Mucosa of stomach (tissue), 1 donor: ENCODE results near the gene ZFYVE27.
A peak's percentile ranks its signal among the peaks of the same experiment; 100 is the strongest.

Source experiments
- H3K27me3 ChIP-seq: one replicate; pipeline ENCODE4 v1.7.0; 2013; ENCODE audit warnings: mild to moderate bottlenecking, low read length; ENCODE audit not compliant: control insufficient read depth, insufficient read depth
- H3K36me3 ChIP-seq: one replicate; pipeline ENCODE4 v1.7.0; 2013; ENCODE audit warnings: low read length; ENCODE audit not compliant: control insufficient read depth, insufficient read depth
- H3K4me1 ChIP-seq: one replicate; pipeline ENCODE4 v1.7.0; 2013; ENCODE audit warnings: mild to moderate bottlenecking, low read length; ENCODE audit not compliant: control insufficient read depth, insufficient read depth
- H3K4me3 ChIP-seq: one replicate; pipeline ENCODE4 v1.7.0; 2013; ENCODE audit warnings: low read length
- H3K9ac ChIP-seq: one replicate; pipeline ENCODE4 v1.7.0; 2013; ENCODE audit warnings: mild to moderate bottlenecking, low read length, moderate library complexity
- H3K9me3 ChIP-seq: one replicate; pipeline ENCODE4 v1.7.0; 2013; ENCODE audit warnings: mild to moderate bottlenecking, low read length, moderate library complexity; ENCODE audit not compliant: control insufficient read depth
- donor health status: Pancreatic carcinoma.

The ZFYVE27 gene

DNA sequence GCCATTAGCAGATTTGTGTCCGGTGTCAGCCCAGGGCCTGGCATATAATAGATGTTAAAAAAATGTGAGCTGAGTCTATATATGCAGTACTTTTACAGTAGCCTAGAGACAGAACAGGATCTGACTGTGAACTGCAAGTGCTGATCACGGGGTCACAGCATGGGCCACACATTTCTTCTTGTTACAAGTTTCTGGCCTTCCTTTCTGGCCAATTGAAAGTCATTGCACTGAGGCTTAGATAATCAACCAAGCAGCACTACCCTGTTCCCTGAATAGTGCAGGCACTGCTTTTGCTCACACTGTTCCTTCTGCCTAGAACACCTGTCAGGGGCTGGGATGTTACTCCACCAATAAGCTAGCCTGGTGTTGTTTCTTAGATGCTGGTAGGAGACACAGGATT lies 28.8 kb upstream of the ZFYVE27 start:
- no peak overlapping the region for H3K4me3 ChIP-seq
- no peaks in the 10 kb centered on the region for H3K4me1 ChIP-seq
- no peaks in the 10 kb centered on the region for H3K36me3 ChIP-seq
- no peaks in the 10 kb centered on the region for H3K9me3 ChIP-seq
- H3K27me3 ChIP-seq = no peaks in the 10 kb centered on the region
- H3K9ac ChIP-seq = no peak overlapping the region

DNA sequence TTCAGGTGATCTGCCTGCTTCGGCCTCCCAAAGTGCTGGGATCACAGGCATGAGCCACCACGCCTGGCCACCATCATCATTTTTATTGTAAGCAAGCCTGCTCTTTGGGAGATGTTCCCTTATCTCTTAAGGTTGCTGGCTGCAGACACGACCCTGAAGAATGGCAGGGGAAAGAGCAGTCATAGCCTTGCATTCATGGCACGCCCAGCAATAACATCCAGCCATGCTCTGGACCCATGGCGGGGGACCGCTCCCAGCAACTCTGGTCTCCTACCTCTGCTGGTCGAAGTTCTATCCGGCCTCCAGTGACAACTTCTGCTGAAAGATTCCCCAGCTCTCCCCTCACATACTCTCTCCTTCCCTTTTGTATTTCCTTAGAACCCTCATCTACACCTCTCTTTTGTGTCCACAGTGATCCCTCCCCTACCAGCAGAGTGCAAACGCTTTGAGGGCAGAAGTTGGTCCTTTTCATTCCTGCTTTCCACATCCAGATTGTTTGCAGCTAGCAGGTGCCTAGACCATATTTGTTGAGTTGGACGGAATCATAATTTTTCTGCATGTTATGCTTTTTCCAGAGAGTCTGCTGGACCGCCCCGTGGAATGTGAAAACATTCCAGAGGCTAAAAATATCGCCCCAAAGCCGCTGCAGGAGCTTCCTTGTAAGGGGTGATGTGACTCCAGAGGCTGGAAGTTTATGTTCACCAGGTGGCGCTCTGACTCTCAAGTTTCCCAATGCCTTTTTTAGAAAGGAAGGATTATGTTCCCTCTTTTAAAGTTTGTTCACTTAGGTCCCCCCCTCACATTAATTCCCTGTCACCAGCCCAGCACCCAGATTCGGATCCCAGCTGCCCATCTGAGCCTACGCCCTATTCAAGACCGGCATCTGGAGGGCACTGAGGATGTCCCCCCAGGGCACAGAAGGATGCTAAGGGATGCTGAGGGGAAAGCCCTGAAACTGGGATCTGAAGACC lies 27.7 kb upstream of the ZFYVE27 start:
- no peaks in the 10 kb centered on the region for H3K27me3 ChIP-seq
- H3K36me3 ChIP-seq = no peaks in the 10 kb centered on the region
- no peaks in the 10 kb centered on the region for H3K9me3 ChIP-seq
- H3K4me3 ChIP-seq = no peak overlapping the region
- H3K9ac ChIP-seq = peak overlapping the region; percentile 10
- H3K4me1 ChIP-seq = no peaks in the 10 kb centered on the region

GRCh38 chr10:97711640-97712572 lies 25.0 kb upstream of the ZFYVE27 start:
- Histone ChIP-seq H3K4me3 (no peak overlapping the region), H3K4me1 (peaks cover 12% of the 10 kb centered on the region)

GRCh38 chr10:97713339-97713825 lies 23.5 kb upstream of the ZFYVE27 start, which contains the start of gene MARVELD1:
Gene MARVELD1 (plus strand): TSS chr10:97713730. CDS start chr10:97713877, 147 bp downstream.
- Histone ChIP-seq H3K9ac (peak within 1 kb of the TSS; percentile 71), H3K4me3 (peak within 1 kb of the TSS; percentile 17), H3K4me1 (peaks cover 23% of the 10 kb centered on the region), H3K9me3 (no peaks in the 10 kb centered on the region), H3K27me3 (no peaks in the 10 kb centered on the region), H3K36me3 (no peaks in the 10 kb centered on the region)

More at GRCh38 chr10:97711640-97712572, 25.0 kb upstream of the ZFYVE27 start:
- H3K9me3 ChIP-seq = no peaks in the 10 kb centered on the region
- H3K9ac ChIP-seq = no peak overlapping the region
- no peaks in the 10 kb centered on the region for H3K27me3 ChIP-seq
- H3K36me3 ChIP-seq = no peaks in the 10 kb centered on the region

GRCh38 chr10:97713826-97714400 lies 23.0 kb upstream of the ZFYVE27 start:
- peaks cover 29% of the 10 kb centered on the region for H3K4me1 ChIP-seq
- no peaks in the 10 kb centered on the region for H3K9me3 ChIP-seq
- peak overlapping the region; percentile 17 for H3K4me3 ChIP-seq
- no peaks in the 10 kb centered on the region for H3K36me3 ChIP-seq
- no peaks in the 10 kb centered on the region for H3K27me3 ChIP-seq
- H3K9ac ChIP-seq = peak overlapping the region; percentile 71

- H3K36me3 ChIP-seq = no peaks in the 10 kb centered on the region
- H3K27me3 ChIP-seq = no peaks in the 10 kb centered on the region
- H3K4me1 ChIP-seq = peaks cover 36% of the 10 kb centered on the region
- H3K9ac ChIP-seq = peak overlapping the region; percentile 71
- H3K4me3 ChIP-seq = peak overlapping the region; percentile 17
- H3K9me3 ChIP-seq = no peaks in the 10 kb centered on the region
Observed at GRCh38 chr10:97714401-97715258, 22.3 kb upstream of the ZFYVE27 start.

DNA sequence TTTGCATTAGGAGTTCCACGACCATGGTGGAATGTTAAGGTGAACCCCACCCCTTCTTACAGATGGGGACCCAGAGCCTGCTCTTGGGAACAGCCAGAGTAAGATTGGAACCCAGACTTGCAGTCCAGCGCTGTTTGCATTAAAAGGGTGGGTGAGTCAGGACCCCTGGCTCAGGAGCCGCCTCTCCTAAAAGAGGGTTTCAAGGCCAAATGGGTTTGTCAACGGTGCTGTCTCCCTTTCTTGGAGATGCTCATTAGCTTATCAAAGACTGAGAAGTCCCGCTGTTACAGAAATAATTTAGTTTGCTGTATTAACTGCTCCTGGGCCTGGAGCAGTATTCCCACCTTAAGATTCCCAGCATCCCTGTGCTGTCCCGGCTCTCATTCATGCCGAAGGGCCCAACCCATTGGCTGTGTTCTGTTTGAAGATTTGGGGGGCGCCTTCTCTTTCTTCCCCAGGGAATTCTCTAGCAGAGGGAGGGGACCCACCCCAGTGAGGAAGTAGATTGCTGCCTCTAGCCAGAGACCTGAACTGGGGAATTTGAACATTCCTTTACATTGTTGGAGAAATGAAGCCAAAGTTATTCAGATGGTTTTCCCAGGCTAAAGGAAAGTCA lies 21.6 kb upstream of the ZFYVE27 start:
- Histone ChIP-seq H3K9ac (peak overlapping the region; percentile 71), H3K9me3 (no peaks in the 10 kb centered on the region), H3K4me1 (peaks cover 36% of the 10 kb centered on the region), H3K36me3 (no peaks in the 10 kb centered on the region), H3K27me3 (no peaks in the 10 kb centered on the region), H3K4me3 (peak overlapping the region; percentile 17)

DNA sequence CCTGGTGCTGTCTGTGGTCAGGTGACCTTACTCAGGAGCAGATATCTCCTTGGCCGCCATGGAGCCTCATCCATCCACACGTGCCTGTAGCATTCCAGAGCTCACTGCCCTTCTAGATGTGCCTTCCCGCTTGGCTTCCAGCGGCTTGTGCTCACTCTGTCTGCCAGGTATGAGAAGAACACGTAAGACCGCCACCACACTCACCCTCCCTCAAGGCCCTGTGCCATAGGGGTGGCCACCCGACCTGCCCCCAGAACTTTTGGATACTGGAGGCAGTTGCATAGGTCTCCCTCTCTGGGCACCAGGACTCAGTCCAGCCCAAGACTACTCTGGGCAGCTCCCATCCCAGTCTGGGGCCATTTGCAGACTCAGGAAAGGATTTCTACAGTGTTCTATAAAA lies 19.3 kb upstream of the ZFYVE27 start:
- Histone ChIP-seq H3K36me3 (no peaks in the 10 kb centered on the region), H3K27me3 (no peaks in the 10 kb centered on the region), H3K4me1 (peaks cover 42% of the 10 kb centered on the region), H3K4me3 (no peak overlapping the region), H3K9ac (peak overlapping the region; percentile 20), H3K9me3 (no peaks in the 10 kb centered on the region)

- peak overlapping the region; percentile 15 for H3K9ac ChIP-seq
- H3K36me3 ChIP-seq = no peaks in the 10 kb centered on the region
- no peaks in the 10 kb centered on the region for H3K27me3 ChIP-seq
- no peaks in the 10 kb centered on the region for H3K9me3 ChIP-seq
- peaks cover 42% of the 10 kb centered on the region for H3K4me1 ChIP-seq
- no peak overlapping the region for H3K4me3 ChIP-seq
Observed at GRCh38 chr10:97718178-97718577, 18.8 kb upstream of the ZFYVE27 start.

GRCh38 chr10:97718659-97719142 lies 18.2 kb upstream of the ZFYVE27 start:
- H3K9ac ChIP-seq = peak overlapping the region; percentile 15
- no peak overlapping the region for H3K4me3 ChIP-seq
- H3K36me3 ChIP-seq = no peaks in the 10 kb centered on the region
- no peaks in the 10 kb centered on the region for H3K9me3 ChIP-seq
- H3K4me1 ChIP-seq = peaks cover 42% of the 10 kb centered on the region
- H3K27me3 ChIP-seq = no peaks in the 10 kb centered on the region
